Gastrocnemius medialis (tissue), 4 donors: ENCODE data around the gene CENPU. TPM values are rescaled to one million over a fixed set of nuclear protein-coding genes. Genes with fewer than 3 reads are reported as not detected.

Source experiments
- ATAC-seq, 2 donors: fragments of 150-250 bp; one replicate each; pipeline ENCODE4 v1.9.1; 2016
- DNase-seq, 2 donors: peaks; one replicate each; pipeline ENCODE4 v3.0.0-alpha.2; 2019
- H3K27ac ChIP-seq, 4 donors: fragments of 200-600 bp; sonication (generic); 1 replicate in 1 of 4; 2 replicates in 3 of 4; pipeline ENCODE4 v1.5.1; 2016 to 2018; ENCODE audit warnings: mild to moderate bottlenecking in 2 of 4, moderate library complexity in 1 of 4
- H3K27me3 ChIP-seq, 3 donors: fragments of 200-600 bp; sonication (generic) in 2 of 3; 1 replicate in 1 of 3; 2 replicates in 2 of 3; pipeline versions ENCODE4 v1.5.1 to v1.6.0; 2016 to 2019; ENCODE audit warnings: mild to moderate bottlenecking in 1 of 3, moderate library complexity in 1 of 3
- H3K36me3 ChIP-seq, 2 donors: fragments of 200-600 bp; sonication (generic) in 1 of 2; one replicate each; pipeline ENCODE4 v1.5.1; 2017 to 2018
- H3K4me1 ChIP-seq, 2 donors: fragments of 200-600 bp; sonication (generic) in 1 of 2; one replicate each; pipeline ENCODE4 v1.5.1; 2016 to 2017; ENCODE audit warnings: mild to moderate bottlenecking in 2 of 2
- H3K4me3 ChIP-seq, 4 donors: fragments of 200-600 bp; sonication (generic) in 3 of 4; 1 replicate in 1 of 4; 2 replicates in 3 of 4; pipeline ENCODE4 v1.5.1; 2016 to 2019; ENCODE audit warnings: mild to moderate bottlenecking in 2 of 4
- H3K9me3 ChIP-seq, 3 donors: fragments of 200-600 bp; sonication (generic) in 2 of 3; 1 replicate in 1 of 3; 2 replicates in 2 of 3; pipeline ENCODE4 v1.5.1; 2016 to 2019
- POLR2A ChIP-seq, 2 donors: fragments of 450-650 bp; IDR thresholded peaks; one replicate each; pipeline ENCODE4 v1.6.1; 2017; ENCODE audit warnings: antibody characterized with exemption in 2 of 2, mild to moderate bottlenecking in 2 of 2, moderate library complexity in 2 of 2
- in situ Hi-C, 4 donors: fragments of 200-750 bp; cut with MboI; loops; one replicate each; pipeline versions ENCODE4 v1.15.0 to v1.8.0; 2017; ENCODE audit warnings: low sequenced_read_pairs in 4 of 4
- intact Hi-C: fragments of 100-400 bp; cut with DNase I; formaldehyde crosslinking; loops from one replicate; pipeline ENCODE4 v1.15.1; 2023; ENCODE audit warnings: low total_unique reads
- total RNA-seq, 4 donors: library from RNA; depleted of rRNA; stranded (reverse); fragments of >200 nt; gene quantifications; one replicate each; pipeline versions ENCODE4 v1.1.0 to v1.2.3, GENCODE V29; 2016
- TF ChIP-seq, protein P1 (sequence below), 5 experiments: fragments of 450-650 bp in 3 of 5; fragments of 200-600 bp in 2 of 5; sonication (generic) in 2 of 5; IDR thresholded peaks in 4 of 5; conservative IDR thresholded peaks in 1 of 5; 1 replicate in 4 of 5; 2 replicates in 1 of 5; pipeline ENCODE4 v1.5.1; 2016 to 2019; ENCODE audit warnings: antibody characterized with exemption in 5 of 5, mild to moderate bottlenecking in 3 of 5, moderate library complexity in 3 of 5

Gene CENPU
- total RNA-seq, 4 donors from 2014 or later = 0.75 to 2.7 (median 2.2) TPM; not detected in 1

DNA sequence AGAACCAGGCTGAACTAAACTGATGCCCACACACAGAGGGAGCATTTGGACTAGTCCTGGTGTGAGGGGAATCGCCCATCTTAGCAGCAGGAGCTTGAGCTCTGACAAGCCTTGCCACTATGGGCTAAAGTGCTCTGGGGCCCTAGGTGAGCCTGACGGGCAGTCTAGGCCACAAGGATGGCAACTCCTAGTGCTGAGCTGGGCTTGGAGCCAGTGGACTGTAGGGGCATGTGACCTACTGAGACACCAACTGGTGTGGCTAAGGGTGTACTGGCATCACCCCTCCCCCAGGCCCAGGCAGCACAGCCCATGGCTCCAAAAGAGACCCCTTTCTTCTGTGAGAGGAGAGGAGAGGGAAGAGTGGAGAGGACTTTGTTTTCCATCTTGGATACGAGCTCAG, 14.5 kb downstream of the CENPU start:
- H3K4me1 ChIP-seq = no peaks in the 10 kb centered on the region
- peaks cover 0 to 5% (median 0%) of the 10 kb centered on the region in 3 donors for H3K9me3 ChIP-seq
- ATAC-seq (no peak), DNase-seq (no peak)
- in situ Hi-C loops = no loop called here
- H3K4me3 ChIP-seq = no peak overlapping the region
- no peak overlapping the region for H3K27ac ChIP-seq
- TF ChIP-seq, protein P1, sequence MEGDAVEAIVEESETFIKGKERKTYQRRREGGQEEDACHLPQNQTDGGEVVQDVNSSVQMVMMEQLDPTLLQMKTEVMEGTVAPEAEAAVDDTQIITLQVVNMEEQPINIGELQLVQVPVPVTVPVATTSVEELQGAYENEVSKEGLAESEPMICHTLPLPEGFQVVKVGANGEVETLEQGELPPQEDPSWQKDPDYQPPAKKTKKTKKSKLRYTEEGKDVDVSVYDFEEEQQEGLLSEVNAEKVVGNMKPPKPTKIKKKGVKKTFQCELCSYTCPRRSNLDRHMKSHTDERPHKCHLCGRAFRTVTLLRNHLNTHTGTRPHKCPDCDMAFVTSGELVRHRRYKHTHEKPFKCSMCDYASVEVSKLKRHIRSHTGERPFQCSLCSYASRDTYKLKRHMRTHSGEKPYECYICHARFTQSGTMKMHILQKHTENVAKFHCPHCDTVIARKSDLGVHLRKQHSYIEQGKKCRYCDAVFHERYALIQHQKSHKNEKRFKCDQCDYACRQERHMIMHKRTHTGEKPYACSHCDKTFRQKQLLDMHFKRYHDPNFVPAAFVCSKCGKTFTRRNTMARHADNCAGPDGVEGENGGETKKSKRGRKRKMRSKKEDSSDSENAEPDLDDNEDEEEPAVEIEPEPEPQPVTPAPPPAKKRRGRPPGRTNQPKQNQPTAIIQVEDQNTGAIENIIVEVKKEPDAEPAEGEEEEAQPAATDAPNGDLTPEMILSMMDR (IDR thresholded peaks at IDR 0.05 in 4 of 5, conservative IDR thresholded peaks at IDR 0.05 in 1 of 5) = no peak
- no peak for TF ChIP-seq POLR2A (IDR thresholded peaks at IDR 0.05)
- H3K36me3 ChIP-seq = no peaks in the 10 kb centered on the region
- intact Hi-C loops = no loop called here
- no peaks in the 10 kb centered on the region for H3K27me3 ChIP-seq

DNA sequence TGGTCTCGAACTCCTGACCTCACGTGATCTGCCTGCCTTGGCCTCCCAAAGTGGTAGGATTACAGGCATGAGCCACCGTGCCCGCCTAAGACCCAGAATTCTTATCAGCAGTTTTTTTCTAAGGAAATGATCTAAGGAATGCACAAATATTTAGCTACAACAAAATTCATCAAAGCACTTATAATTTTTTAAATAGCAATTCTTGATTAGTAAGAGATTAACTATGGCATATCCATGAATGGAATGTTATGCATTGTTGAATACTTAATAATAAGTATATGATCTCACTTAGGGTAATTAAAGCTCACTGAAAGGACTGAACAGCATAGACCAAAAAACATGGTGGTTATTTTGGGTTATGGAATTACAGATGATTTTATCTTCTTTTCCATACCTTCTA, 18.4 kb downstream of the CENPU start:
- Histone ChIP-seq H3K9me3 (no peaks in the 10 kb centered on the region), H3K36me3 (no peaks in the 10 kb centered on the region), H3K27me3 (no peaks in the 10 kb centered on the region), H3K4me3 (no peak overlapping the region), H3K27ac (no peak overlapping the region), H3K4me1 (no peaks in the 10 kb centered on the region)
- DNase-seq (no peak), ATAC-seq (no peak)
- TF ChIP-seq, protein P1 (IDR thresholded peaks at IDR 0.05 in 4 of 5, conservative IDR thresholded peaks at IDR 0.05 in 1 of 5) = no peak
- TF ChIP-seq POLR2A (IDR thresholded peaks at IDR 0.05) = no peak
- in situ Hi-C loops (no loop called here), intact Hi-C loops (no loop called here)

DNA sequence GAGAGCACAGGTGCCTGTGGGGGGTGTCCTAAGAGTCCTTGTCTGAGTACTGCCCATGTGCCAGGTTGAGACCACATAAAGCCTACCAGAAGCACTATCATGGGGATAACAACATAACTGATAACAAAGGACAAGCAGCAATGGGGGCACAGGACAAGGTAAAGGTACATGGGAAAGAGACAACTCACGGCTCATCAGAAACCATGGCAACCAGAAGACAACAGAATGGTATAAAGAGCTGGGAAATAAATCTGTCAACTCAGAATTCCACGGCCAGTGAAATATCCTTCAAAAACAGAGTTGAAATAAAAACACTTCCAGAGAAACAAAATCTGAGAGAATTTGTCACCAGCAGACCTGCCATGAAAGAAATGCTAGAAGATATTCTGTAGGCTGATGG, 20.0 kb downstream of the CENPU start:
- intact Hi-C loops = no loop called here
- no peak overlapping the region for H3K27ac ChIP-seq
- in situ Hi-C loops = no loop called here
- H3K4me3 ChIP-seq = no peak overlapping the region
- H3K36me3 ChIP-seq = no peaks in the 10 kb centered on the region
- H3K4me1 ChIP-seq = no peaks in the 10 kb centered on the region
- ATAC-seq (no peak), DNase-seq (no peak)
- no peak for TF ChIP-seq POLR2A (IDR thresholded peaks at IDR 0.05)
- TF ChIP-seq, protein P1 (IDR thresholded peaks at IDR 0.05 in 4 of 5, conservative IDR thresholded peaks at IDR 0.05 in 1 of 5) = no peak
- H3K27me3 ChIP-seq = no peaks in the 10 kb centered on the region
- no peaks in the 10 kb centered on the region for H3K9me3 ChIP-seq

DNA sequence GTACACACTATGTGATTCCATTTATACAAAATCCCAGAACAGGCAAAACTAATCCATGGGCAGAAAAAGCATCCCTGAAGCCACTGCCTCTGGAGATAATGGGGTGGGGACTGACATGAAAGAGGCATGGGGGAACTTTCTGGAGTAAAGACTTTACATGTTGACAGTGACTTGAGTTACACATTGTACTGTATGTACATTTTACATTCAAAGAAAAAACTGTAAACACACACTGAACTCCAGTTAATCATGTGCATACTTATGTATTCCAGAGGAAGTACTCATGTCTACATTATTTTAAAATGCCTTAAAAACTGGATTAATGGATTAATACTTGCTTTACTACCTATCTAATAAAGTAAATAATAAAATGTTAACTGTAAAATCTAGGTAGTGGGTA, 21.6 kb downstream of the CENPU start:
- no peaks in the 10 kb centered on the region for H3K27me3 ChIP-seq

More for the DNA sequence above, 21.6 kb downstream of the CENPU start:
- H3K9me3 ChIP-seq = no peaks in the 10 kb centered on the region
- in situ Hi-C loops = no loop called here
- H3K4me3 ChIP-seq = no peak overlapping the region
- DNase-seq (no peak), ATAC-seq (no peak)
- H3K27ac ChIP-seq = no peak overlapping the region
- H3K36me3 ChIP-seq = no peaks in the 10 kb centered on the region
- intact Hi-C loops = no loop called here
- TF ChIP-seq, protein P1 (IDR thresholded peaks at IDR 0.05 in 4 of 5, conservative IDR thresholded peaks at IDR 0.05 in 1 of 5) = no peak
- TF ChIP-seq POLR2A (IDR thresholded peaks at IDR 0.05) = no peak
- H3K4me1 ChIP-seq = no peaks in the 10 kb centered on the region
